H9 (cell line): ENCODE measurements around the gene MLLT3. TPM values are rescaled to one million over a fixed set of nuclear protein-coding genes. Genes with fewer than 3 reads are reported as not detected.

ENCODE experiments used
- DNase-seq: peaks from one replicate; pipeline ENCODE4 v3.0.0-alpha.2; 2017
- H2AFZ ChIP-seq: one replicate; pipeline ENCODE4 v1.6.1; 2013; ENCODE audit warnings: mild to moderate bottlenecking, low read length, control low read depth, moderate library complexity
- H2AK5ac ChIP-seq: 2 replicates; pipeline ENCODE4 v1.6.1; 2013; ENCODE audit warnings: low read length, control low read depth, mixed read lengths; ENCODE audit not compliant: insufficient read length
- H2BK120ac ChIP-seq: one replicate; pipeline ENCODE4 v1.6.1; 2013; ENCODE audit warnings: low read depth, mild to moderate bottlenecking, low read length, control low read depth, inconsistent platforms; ENCODE audit not compliant: poor library complexity, severe bottlenecking
- H2BK12ac ChIP-seq: 2 replicates; pipeline ENCODE4 v1.6.1; 2013; ENCODE audit warnings: low read length, control low read depth, mixed read lengths, low read depth; ENCODE audit not compliant: insufficient read length
- H2BK15ac ChIP-seq: 2 replicates; pipeline ENCODE4 v1.6.1; 2013; ENCODE audit warnings: low read depth, low read length, control low read depth
- H2BK20ac ChIP-seq: one replicate; pipeline ENCODE4 v1.6.1; 2013; ENCODE audit warnings: low read depth, mild to moderate bottlenecking, low read length, control low read depth, inconsistent platforms; ENCODE audit not compliant: poor library complexity, severe bottlenecking
- H2BK5ac ChIP-seq: 2 replicates; pipeline ENCODE4 v1.6.1; 2013; ENCODE audit warnings: low read length, control low read depth, mixed read lengths; ENCODE audit not compliant: insufficient read length
- H3K14ac ChIP-seq: 2 replicates; pipeline ENCODE4 v1.6.1; 2013; ENCODE audit warnings: low read length, control low read depth; ENCODE audit not compliant: insufficient read depth
- H3K18ac ChIP-seq: 2 replicates; pipeline ENCODE4 v1.6.1; 2013; ENCODE audit warnings: low read depth, mild to moderate bottlenecking, mixed read lengths, low read length, control low read depth; ENCODE audit not compliant: insufficient read length
- H3K23ac ChIP-seq: 2 replicates; pipeline ENCODE4 v1.6.1; 2013; ENCODE audit warnings: low read length, control low read depth, mixed read lengths, low read depth; ENCODE audit not compliant: insufficient read length
- H3K23me2 ChIP-seq: 2 replicates; pipeline ENCODE4 v1.6.1; 2013; ENCODE audit warnings: low read depth, mild to moderate bottlenecking, mixed read lengths, low read length, control low read depth; ENCODE audit not compliant: insufficient read length, poor library complexity, severe bottlenecking
- H3K27ac ChIP-seq: 2 replicates; pipeline ENCODE4 v1.5.1; 2013; ENCODE audit warnings: low read length, control low read depth, mixed read lengths, low read depth; ENCODE audit not compliant: insufficient read length
- H3K27me3 ChIP-seq: 2 replicates; pipeline ENCODE4 v1.6.1; 2013; ENCODE audit warnings: low read length, control low read depth, inconsistent platforms; ENCODE audit not compliant: insufficient read depth
- H3K4ac ChIP-seq: 2 replicates; pipeline ENCODE4 v1.6.1; 2013; ENCODE audit warnings: low read depth, mild to moderate bottlenecking, control low read depth, inconsistent platforms, low read length, moderate library complexity
- H3K4me1 ChIP-seq: 2 replicates; pipeline ENCODE4 v1.6.1; 2013; ENCODE audit warnings: low read length, control low read depth, inconsistent platforms; ENCODE audit not compliant: insufficient read depth
- H3K4me2 ChIP-seq: 2 replicates; pipeline ENCODE4 v1.6.1; 2013; ENCODE audit warnings: low read length, control low read depth, mixed read lengths; ENCODE audit not compliant: insufficient read length, insufficient read depth
- H3K56ac ChIP-seq: 2 replicates; pipeline ENCODE4 v1.6.1; 2013; ENCODE audit warnings: low read depth, mild to moderate bottlenecking, mixed read lengths, low read length, control low read depth; ENCODE audit not compliant: insufficient read length
- H3K79me1 ChIP-seq: 2 replicates; pipeline ENCODE4 v1.6.1; 2013; ENCODE audit warnings: low read depth, mild to moderate bottlenecking, moderate library complexity, low read length, control low read depth, inconsistent platforms; ENCODE audit not compliant: insufficient read depth, poor library complexity, severe bottlenecking
- H3K79me2 ChIP-seq: 2 replicates; pipeline ENCODE4 v1.6.1; 2013; ENCODE audit warnings: low read length, control low read depth, inconsistent platforms; ENCODE audit not compliant: insufficient read depth
- H3K9ac ChIP-seq: 2 replicates; pipeline ENCODE4 v1.6.1; 2013; ENCODE audit warnings: low read length, control low read depth, mixed read lengths; ENCODE audit not compliant: insufficient read length; ENCODE audit errors: extremely low read depth
- H3K9me3 ChIP-seq: one replicate; pipeline ENCODE4 v1.6.1; 2013; ENCODE audit warnings: low read depth, low read length, inconsistent platforms; ENCODE audit not compliant: control insufficient read depth
- H3T11ph ChIP-seq: one replicate; pipeline ENCODE4 v1.6.1; 2013; ENCODE audit warnings: mild to moderate bottlenecking, low read length, control low read depth, inconsistent platforms
- H4K20me1 ChIP-seq: one replicate; pipeline ENCODE4 v1.6.1; 2013; ENCODE audit not compliant: control insufficient read depth, insufficient read length, insufficient read depth
- H4K5ac ChIP-seq: 2 replicates; pipeline ENCODE4 v1.6.1; 2013; ENCODE audit warnings: low read depth, mild to moderate bottlenecking, mixed read lengths, low read length, control low read depth; ENCODE audit not compliant: insufficient read length
- H4K8ac ChIP-seq: replicated peaks from 2 replicates; pipeline ENCODE4 v1.6.1; 2013; ENCODE audit warnings: low read length, control low read depth, mixed read lengths, low read depth; ENCODE audit not compliant: insufficient read length
- H4K91ac ChIP-seq: 2 replicates; pipeline ENCODE4 v1.6.1; 2013; ENCODE audit warnings: low read depth, mild to moderate bottlenecking, moderate library complexity, mixed read lengths, low read length, control low read depth; ENCODE audit not compliant: insufficient read length
- H3K27ac Mint-ChIP-seq, 3 experiments: 2 replicates in 2 of 3; 3 replicates in 1 of 3; pipeline ENCODE4 v1.8.0; 2020 to 2021; ENCODE audit warnings: mixed read lengths in 3 of 3, mild to moderate bottlenecking in 1 of 3, moderate library complexity in 1 of 3
- H3K27me3 Mint-ChIP-seq: 2 replicates; pipeline ENCODE4 v1.8.0; 2021; ENCODE audit warnings: low read depth, mild to moderate bottlenecking, moderate library complexity, mixed read lengths
- H3K36me3 Mint-ChIP-seq, 3 experiments: 2 replicates in 2 of 3; 3 replicates in 1 of 3; pipeline ENCODE4 v1.8.0; 2020 to 2021; ENCODE audit warnings: low read depth in 3 of 3, mixed read lengths in 3 of 3; ENCODE audit not compliant: insufficient read depth in 1 of 3
- H3K4me1 Mint-ChIP-seq, 2 experiments: 2 replicates each; pipeline ENCODE4 v1.8.0; 2020; ENCODE audit warnings: mixed read lengths in 2 of 2
- H3K4me3 Mint-ChIP-seq, 2 experiments: 2 replicates in 1 of 2; 3 replicates in 1 of 2; pipeline ENCODE4 v1.8.0; 2020 to 2021; ENCODE audit warnings: mild to moderate bottlenecking in 2 of 2, mixed read lengths in 2 of 2, moderate library complexity in 1 of 2
- H3K9me3 Mint-ChIP-seq, 2 experiments: 2 replicates in 1 of 2; 3 replicates in 1 of 2; pipeline ENCODE4 v1.8.0; 2020; ENCODE audit warnings: mild to moderate bottlenecking in 2 of 2, mixed read lengths in 2 of 2, moderate library complexity in 1 of 2
- WGBS: extraction: QIAGEN DNeasy Blood & Tissue Kit; methylation state at CpG from one replicate; pipeline ENCODE4 v1.1.7; 2013; ENCODE audit warnings: missing lambda C conversion rate, low lambda C conversion rate, mixed read lengths; ENCODE audit not compliant: insufficient read length; ENCODE audit errors: extremely low coverage; 5-methylcytosine and 5-hydroxymethylcytosine counted together
- total RNA-seq: library from RNA; stranded (reverse); gene quantifications from 2 replicates; pipeline ENCODE4 v1.2.1, GENCODE V29; 2021
- TF ChIP-seq, protein P1 (sequence below): fragments of 200-600 bp; sonication (generic); conservative IDR thresholded peaks from 3 replicates; pipeline ENCODE4 v1.8.0; 2021; ENCODE audit warnings: antibody characterized with exemption, mild to moderate bottlenecking

Gene MLLT3
- total RNA-seq, 1 experiment from 2014 or later = 3.9 TPM

DNA sequence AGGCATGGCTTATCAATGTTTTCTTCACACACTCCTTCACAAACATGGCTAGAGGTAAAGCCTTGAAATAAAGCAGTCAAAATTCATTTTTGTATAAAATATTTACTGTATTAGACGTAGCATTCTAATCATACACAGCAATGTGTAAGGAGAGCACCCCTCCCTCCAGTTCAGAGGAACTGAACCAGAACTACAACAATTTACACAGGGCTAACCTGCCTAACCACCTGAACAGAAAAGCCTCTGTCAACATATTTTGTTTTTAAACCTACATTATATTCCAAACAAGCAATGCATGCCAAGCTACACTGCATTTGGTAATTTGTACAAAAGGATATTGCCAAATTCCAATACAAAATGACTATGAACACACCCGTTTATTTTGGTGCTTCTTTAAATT is 41.6 kb downstream of the MLLT3 start:
- Histone ChIP-seq H2BK15ac (no peak overlapping the region), H2BK120ac (no peak overlapping the region), H4K8ac (no peak overlapping the region), H2BK12ac (no peak overlapping the region), H3T11ph (no peak overlapping the region), H4K5ac (no peak overlapping the region), H2BK5ac (no peak overlapping the region), H3K4me1 (no peaks in the 10 kb centered on the region), H3K23ac (no peak overlapping the region), H2BK20ac (no peak overlapping the region), H3K79me2 (no peaks in the 10 kb centered on the region), H3K9me3 (no peaks in the 10 kb centered on the region), H3K27ac (no peak overlapping the region), H4K91ac (no peak overlapping the region), H4K20me1 (no peaks in the 10 kb centered on the region), H3K9ac (no peak overlapping the region), H2AFZ (no peak overlapping the region), H3K79me1 (no peaks in the 10 kb centered on the region), H3K4me2 (no peak overlapping the region), H3K23me2 (no peaks in the 10 kb centered on the region), H3K56ac (no peak overlapping the region), H3K27me3 (no peaks in the 10 kb centered on the region), H3K4ac (no peak overlapping the region), H3K18ac (no peak overlapping the region), H3K14ac (no peak overlapping the region), H2AK5ac (no peak overlapping the region)
- TF ChIP-seq, protein P1, sequence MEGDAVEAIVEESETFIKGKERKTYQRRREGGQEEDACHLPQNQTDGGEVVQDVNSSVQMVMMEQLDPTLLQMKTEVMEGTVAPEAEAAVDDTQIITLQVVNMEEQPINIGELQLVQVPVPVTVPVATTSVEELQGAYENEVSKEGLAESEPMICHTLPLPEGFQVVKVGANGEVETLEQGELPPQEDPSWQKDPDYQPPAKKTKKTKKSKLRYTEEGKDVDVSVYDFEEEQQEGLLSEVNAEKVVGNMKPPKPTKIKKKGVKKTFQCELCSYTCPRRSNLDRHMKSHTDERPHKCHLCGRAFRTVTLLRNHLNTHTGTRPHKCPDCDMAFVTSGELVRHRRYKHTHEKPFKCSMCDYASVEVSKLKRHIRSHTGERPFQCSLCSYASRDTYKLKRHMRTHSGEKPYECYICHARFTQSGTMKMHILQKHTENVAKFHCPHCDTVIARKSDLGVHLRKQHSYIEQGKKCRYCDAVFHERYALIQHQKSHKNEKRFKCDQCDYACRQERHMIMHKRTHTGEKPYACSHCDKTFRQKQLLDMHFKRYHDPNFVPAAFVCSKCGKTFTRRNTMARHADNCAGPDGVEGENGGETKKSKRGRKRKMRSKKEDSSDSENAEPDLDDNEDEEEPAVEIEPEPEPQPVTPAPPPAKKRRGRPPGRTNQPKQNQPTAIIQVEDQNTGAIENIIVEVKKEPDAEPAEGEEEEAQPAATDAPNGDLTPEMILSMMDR = no peak
- no CpG with 5 or more reads among the region's 2 CpGs for WGBS
- Mint-ChIP-seq H3K36me3 (peaks cover 0 to 2% (median 0%) of the 10 kb centered on the region in 3 experiments; a peak in 1 of 7 replicates), H3K9me3 (no peaks in the 10 kb centered on the region; a peak in 1 of 5 replicates), H3K4me1 (peaks cover 3 to 4% of the 10 kb centered on the region in 2 experiments; a peak in 3 of 4 replicates), H3K27ac (no peak overlapping the region), H3K4me3 (no peak overlapping the region), H3K27me3 (peaks cover 55% of the 10 kb centered on the region)
- DNase-seq = no peak
